ENCODE measurements around the gene NPAS3.

DNA sequence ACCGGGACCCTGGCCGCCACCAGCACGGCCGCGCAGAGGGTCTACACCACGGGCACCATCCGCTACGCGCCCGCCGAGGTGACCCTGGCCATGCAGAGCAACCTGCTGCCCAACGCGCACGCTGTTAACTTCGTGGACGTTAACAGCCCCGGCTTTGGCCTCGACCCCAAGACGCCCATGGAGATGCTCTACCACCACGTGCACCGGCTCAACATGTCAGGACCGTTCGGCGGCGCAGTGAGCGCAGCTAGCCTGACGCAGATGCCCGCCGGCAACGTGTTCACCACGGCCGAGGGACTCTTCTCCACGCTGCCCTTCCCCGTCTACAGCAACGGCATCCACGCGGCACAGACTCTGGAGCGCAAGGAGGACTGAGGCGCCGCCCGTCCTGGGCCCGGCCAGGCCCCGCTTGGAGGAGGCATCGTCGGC, 862.1 kb downstream of the NPAS3 start:
- TF ChIP-seq, protein P1, sequence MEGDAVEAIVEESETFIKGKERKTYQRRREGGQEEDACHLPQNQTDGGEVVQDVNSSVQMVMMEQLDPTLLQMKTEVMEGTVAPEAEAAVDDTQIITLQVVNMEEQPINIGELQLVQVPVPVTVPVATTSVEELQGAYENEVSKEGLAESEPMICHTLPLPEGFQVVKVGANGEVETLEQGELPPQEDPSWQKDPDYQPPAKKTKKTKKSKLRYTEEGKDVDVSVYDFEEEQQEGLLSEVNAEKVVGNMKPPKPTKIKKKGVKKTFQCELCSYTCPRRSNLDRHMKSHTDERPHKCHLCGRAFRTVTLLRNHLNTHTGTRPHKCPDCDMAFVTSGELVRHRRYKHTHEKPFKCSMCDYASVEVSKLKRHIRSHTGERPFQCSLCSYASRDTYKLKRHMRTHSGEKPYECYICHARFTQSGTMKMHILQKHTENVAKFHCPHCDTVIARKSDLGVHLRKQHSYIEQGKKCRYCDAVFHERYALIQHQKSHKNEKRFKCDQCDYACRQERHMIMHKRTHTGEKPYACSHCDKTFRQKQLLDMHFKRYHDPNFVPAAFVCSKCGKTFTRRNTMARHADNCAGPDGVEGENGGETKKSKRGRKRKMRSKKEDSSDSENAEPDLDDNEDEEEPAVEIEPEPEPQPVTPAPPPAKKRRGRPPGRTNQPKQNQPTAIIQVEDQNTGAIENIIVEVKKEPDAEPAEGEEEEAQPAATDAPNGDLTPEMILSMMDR (IDR thresholded peaks at IDR 0.05; ENCODE audit: low read length) = no peak
- no peak for TF ChIP-seq EZH2phosphoT487 (IDR thresholded peaks at IDR 0.05; ENCODE audit: low read length)
- no peak for TF ChIP-seq EZH2 (optimal IDR thresholded peaks at IDR 0.05; ENCODE audit: low read depth, low read length)
